ENCODE data around the gene SSH2. TPM values are rescaled to one million over a fixed set of nuclear protein-coding genes. Genes with fewer than 3 reads are reported as not detected.

The SSH2 gene
- total RNA-seq, 1 donor from 2014 or later: 46.5 TPM

- H3K36me3 Mint-ChIP-seq (ENCODE audit: unreplicated experiment): no peaks in the 10 kb centered on the region
- peaks cover 10% of the 10 kb centered on the region for H3K27me3 Mint-ChIP-seq (ENCODE audit: unreplicated experiment)
- no peak for TF ChIP-seq CTCF (IDR thresholded peaks at IDR 0.05; ENCODE audit: partially characterized antibody, unreplicated experiment)
- peaks cover 31% of the 10 kb centered on the region for H3K4me1 Mint-ChIP-seq (ENCODE audit: low read depth, unreplicated experiment)
- no peak overlapping the region for H3K27ac Mint-ChIP-seq (ENCODE audit: unreplicated experiment)
- peak; percentile 14 for DNase-seq
- H3K4me3 Mint-ChIP-seq (ENCODE audit: unreplicated experiment): no peak overlapping the region
- H3K9me3 Mint-ChIP-seq (ENCODE audit: unreplicated experiment): peaks cover 4% of the 10 kb centered on the region
Measured at GRCh38 chr17:29595943-29596774, 333.9 kb downstream of the SSH2 start.

- H3K4me1 Mint-ChIP-seq (ENCODE audit: low read depth, unreplicated experiment): peaks cover 32% of the 10 kb centered on the region
- H3K27me3 Mint-ChIP-seq (ENCODE audit: unreplicated experiment): peaks cover 11% of the 10 kb centered on the region
- TF ChIP-seq CTCF (IDR thresholded peaks at IDR 0.05; ENCODE audit: partially characterized antibody, unreplicated experiment): no peak
- no peaks in the 10 kb centered on the region for H3K36me3 Mint-ChIP-seq (ENCODE audit: unreplicated experiment)
- H3K4me3 Mint-ChIP-seq (ENCODE audit: unreplicated experiment): peak overlapping the region; percentile 85
- H3K9me3 Mint-ChIP-seq (ENCODE audit: unreplicated experiment): peaks cover 2% of the 10 kb centered on the region
- H3K27ac Mint-ChIP-seq (ENCODE audit: unreplicated experiment): no peak overlapping the region
- no peak for DNase-seq
Measured at GRCh38 chr17:29595107-29595942, 334.7 kb downstream of the SSH2 start.

GRCh38 chr17:29594519-29595090 is 335.4 kb downstream of the SSH2 start:
- Mint-ChIP-seq H3K4me3 (ENCODE audit: unreplicated experiment) (peak overlapping the region; percentile 85), H3K27me3 (ENCODE audit: unreplicated experiment) (peaks cover 15% of the 10 kb centered on the region), H3K9me3 (ENCODE audit: unreplicated experiment) (peaks cover 2% of the 10 kb centered on the region), H3K4me1 (ENCODE audit: low read depth, unreplicated experiment) (peaks cover 34% of the 10 kb centered on the region), H3K36me3 (ENCODE audit: unreplicated experiment) (no peaks in the 10 kb centered on the region), H3K27ac (ENCODE audit: unreplicated experiment) (peak overlapping the region; percentile 38)
- DNase-seq: peak; percentile 12
- TF ChIP-seq CTCF (IDR thresholded peaks at IDR 0.05; ENCODE audit: partially characterized antibody, unreplicated experiment): no peak

DNA sequence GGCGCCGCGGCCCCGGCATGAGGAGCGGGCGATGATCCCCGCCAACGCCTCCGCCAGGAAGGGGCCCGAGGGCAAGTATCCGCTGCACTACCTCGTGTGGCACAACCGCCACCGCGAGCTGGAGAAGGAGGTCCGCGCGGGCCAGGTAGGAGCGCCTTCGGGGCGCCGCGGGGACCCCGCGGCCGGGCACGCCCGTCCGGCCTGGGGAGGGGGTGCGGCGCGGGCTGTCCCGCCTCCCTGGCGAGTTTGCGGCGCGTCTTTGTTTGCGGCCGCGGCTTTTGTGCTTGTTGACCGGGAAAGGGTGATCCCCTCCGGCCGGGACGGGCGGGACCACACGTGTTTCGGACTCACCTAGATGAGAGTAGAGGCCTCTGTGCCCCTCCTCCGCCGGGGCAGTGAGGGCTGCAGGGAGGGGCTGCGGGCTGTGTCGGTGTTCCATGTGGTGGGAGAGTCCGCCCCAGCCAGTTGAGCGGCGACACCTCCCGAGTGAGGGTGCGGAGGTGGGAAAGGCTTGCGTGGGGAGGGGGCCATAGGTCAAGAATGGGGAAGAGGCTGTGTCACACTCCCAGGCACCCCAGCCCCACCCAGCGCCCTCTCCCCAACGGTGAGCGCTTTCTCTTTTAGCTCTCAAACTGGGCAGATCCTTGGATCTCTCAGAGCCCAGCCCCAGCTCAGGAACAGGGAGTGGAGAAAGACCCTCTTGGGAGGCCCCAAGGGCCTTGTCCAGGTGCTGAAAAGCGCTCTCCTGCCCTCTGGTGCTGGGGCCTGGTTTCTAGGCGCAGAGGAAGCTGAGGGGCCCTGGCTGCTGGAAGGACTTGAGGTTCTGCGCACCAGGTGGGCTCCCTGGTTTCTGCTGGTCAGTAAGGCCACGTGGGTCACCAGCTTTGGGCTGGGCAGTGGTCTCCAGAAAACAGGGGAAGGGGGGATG is 336.2 kb downstream of the SSH2 start:
- H3K36me3 Mint-ChIP-seq (ENCODE audit: unreplicated experiment): no peaks in the 10 kb centered on the region
- peaks cover 2% of the 10 kb centered on the region for H3K9me3 Mint-ChIP-seq (ENCODE audit: unreplicated experiment)
- H3K4me3 Mint-ChIP-seq (ENCODE audit: unreplicated experiment): peak overlapping the region; percentile 85
- peak overlapping the region; percentile 38 for H3K27ac Mint-ChIP-seq (ENCODE audit: unreplicated experiment)
- peaks cover 27% of the 10 kb centered on the region for H3K4me1 Mint-ChIP-seq (ENCODE audit: low read depth, unreplicated experiment)
- peaks cover 13% of the 10 kb centered on the region for H3K27me3 Mint-ChIP-seq (ENCODE audit: unreplicated experiment)
- no peak for TF ChIP-seq CTCF (IDR thresholded peaks at IDR 0.05; ENCODE audit: partially characterized antibody, unreplicated experiment)
- peak; percentile 59 for DNase-seq
